ENCODE measurements around the gene CD164L2. TPM values are rescaled to one million over a fixed set of nuclear protein-coding genes. Genes with fewer than 3 reads are reported as not detected.

The CD164L2 gene
- total and polyA plus RNA-seq, 2 donors from 2014 or later = 0.63 to 1.1 TPM

- DNase-seq = no peak
- Histone ChIP-seq H3K27me3 (ENCODE audit: control insufficient read depth, insufficient read depth, low read length) (no peaks in the 10 kb centered on the region), H3K4me3 (ENCODE audit: low read length in 3 of 3) (no peak overlapping the region), H3K36me3 (ENCODE audit: control insufficient read depth in 2 of 3, insufficient read depth in 3 of 3, low read length in 3 of 3) (peaks cover 5 to 45% (median 20%) of the 10 kb centered on the region in 3 donors), H3K27ac (ENCODE audit: low read depth in 2 of 2, low read length in 2 of 2) (no peak overlapping the region), H3K9ac (ENCODE audit: low read length in 3 of 3) (no peak overlapping the region), H3K9me3 (ENCODE audit: control insufficient read depth in 2 of 3, insufficient read depth in 1 of 3, low read length in 3 of 3) (no peaks in the 10 kb centered on the region), H3K4me1 (ENCODE audit: control insufficient read depth in 2 of 3, insufficient read depth in 2 of 3, low read depth in 1 of 3, low read length in 3 of 3) (no peaks in the 10 kb centered on the region)
- FAIRE-seq = no peak
- TF ChIP-seq CTCF (IDR thresholded peaks at IDR 0.05; ENCODE audit: borderline replicate concordance, extremely low read depth, insufficient read depth) = no peak
- intact Hi-C loops (cut with DNase I) = no loop called here
Observed at GRCh38 chr1:27333717-27334279, 49.3 kb downstream of the CD164L2 start.

GRCh38 chr1:27332536-27333281, 50.4 kb downstream of the CD164L2 start:
- Histone ChIP-seq H3K27ac (ENCODE audit: low read depth in 2 of 2, low read length in 2 of 2) (no peak overlapping the region), H3K9ac (ENCODE audit: low read length in 3 of 3) (no peak overlapping the region), H3K36me3 (ENCODE audit: control insufficient read depth in 2 of 3, insufficient read depth in 3 of 3, low read length in 3 of 3) (peaks cover 5 to 45% (median 22%) of the 10 kb centered on the region in 3 donors), H3K27me3 (ENCODE audit: control insufficient read depth, insufficient read depth, low read length) (no peaks in the 10 kb centered on the region), H3K9me3 (ENCODE audit: control insufficient read depth in 2 of 3, insufficient read depth in 1 of 3, low read length in 3 of 3) (no peaks in the 10 kb centered on the region), H3K4me3 (ENCODE audit: low read length in 3 of 3) (no peak overlapping the region), H3K4me1 (ENCODE audit: control insufficient read depth in 2 of 3, insufficient read depth in 2 of 3, low read depth in 1 of 3, low read length in 3 of 3) (no peaks in the 10 kb centered on the region)
- FAIRE-seq = no peak
- TF ChIP-seq CTCF (IDR thresholded peaks at IDR 0.05; ENCODE audit: borderline replicate concordance, extremely low read depth, insufficient read depth) = peak; percentile 72
- peak in 3 of 5 donors; percentile 50 to 66 (median 64) for DNase-seq
- intact Hi-C loops (cut with DNase I) = no loop called here

- Histone ChIP-seq H3K27me3 (ENCODE audit: control insufficient read depth, insufficient read depth, low read length) (no peaks in the 10 kb centered on the region), H3K36me3 (ENCODE audit: control insufficient read depth in 2 of 3, insufficient read depth in 3 of 3, low read length in 3 of 3) (peaks cover 5 to 45% (median 23%) of the 10 kb centered on the region in 3 donors), H3K9ac (ENCODE audit: low read length in 3 of 3) (no peak overlapping the region), H3K27ac (ENCODE audit: low read depth in 2 of 2, low read length in 2 of 2) (no peak overlapping the region), H3K4me3 (ENCODE audit: low read length in 3 of 3) (no peak overlapping the region), H3K4me1 (ENCODE audit: control insufficient read depth in 2 of 3, insufficient read depth in 2 of 3, low read depth in 1 of 3, low read length in 3 of 3) (peaks cover 0 to under 1% (median 0%) of the 10 kb centered on the region in 3 donors), H3K9me3 (ENCODE audit: control insufficient read depth in 2 of 3, insufficient read depth in 1 of 3, low read length in 3 of 3) (no peaks in the 10 kb centered on the region)
- FAIRE-seq (no peak), DNase-seq (no peak)
- intact Hi-C loops (cut with DNase I) = no loop called here
- TF ChIP-seq CTCF (IDR thresholded peaks at IDR 0.05; ENCODE audit: borderline replicate concordance, extremely low read depth, insufficient read depth) = no peak
Observed at GRCh38 chr1:27331922-27332321, 51.2 kb downstream of the CD164L2 start.
